OCI-LY3 (cell line): ENCODE results near the gene PHKB.

ENCODE experiments used
- EZH2phosphoT487 ChIP-seq: fragments of 200-600 bp; shearing (Covaris generic); IDR thresholded peaks from 2 replicates; pipeline ENCODE4 v1.6.1; 2018; ENCODE audit warnings: antibody characterized with exemption, mixed run types, low read depth
- TF ChIP-seq, protein P1 (sequence below): fragments of 200-600, 300-600 bp; sonication (generic); IDR thresholded peaks from 2 replicates; pipeline ENCODE4 v1.5.1; 2014; ENCODE audit warnings: antibody characterized with exemption, low read length, low read depth

DNA sequence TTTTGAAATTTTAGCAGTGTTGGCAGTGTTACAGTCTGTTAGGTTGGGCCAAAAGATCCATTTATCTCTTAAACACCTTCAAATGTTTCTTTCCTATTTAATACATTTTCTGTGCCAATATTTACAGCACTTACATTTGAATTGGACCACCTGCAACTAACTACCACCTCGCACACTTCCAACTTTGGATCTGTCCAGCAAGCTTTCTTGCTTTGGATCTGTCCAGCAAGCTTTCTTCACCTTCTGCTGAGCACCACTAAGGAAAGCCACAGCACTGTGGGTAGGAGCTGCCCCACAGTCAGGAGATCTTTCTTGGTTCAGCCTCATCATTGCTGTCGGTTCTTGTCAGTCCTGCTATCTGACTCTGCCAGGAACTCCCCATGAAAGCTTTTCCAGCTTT, 129.3 kb downstream of the PHKB start:
- TF ChIP-seq, protein P1, sequence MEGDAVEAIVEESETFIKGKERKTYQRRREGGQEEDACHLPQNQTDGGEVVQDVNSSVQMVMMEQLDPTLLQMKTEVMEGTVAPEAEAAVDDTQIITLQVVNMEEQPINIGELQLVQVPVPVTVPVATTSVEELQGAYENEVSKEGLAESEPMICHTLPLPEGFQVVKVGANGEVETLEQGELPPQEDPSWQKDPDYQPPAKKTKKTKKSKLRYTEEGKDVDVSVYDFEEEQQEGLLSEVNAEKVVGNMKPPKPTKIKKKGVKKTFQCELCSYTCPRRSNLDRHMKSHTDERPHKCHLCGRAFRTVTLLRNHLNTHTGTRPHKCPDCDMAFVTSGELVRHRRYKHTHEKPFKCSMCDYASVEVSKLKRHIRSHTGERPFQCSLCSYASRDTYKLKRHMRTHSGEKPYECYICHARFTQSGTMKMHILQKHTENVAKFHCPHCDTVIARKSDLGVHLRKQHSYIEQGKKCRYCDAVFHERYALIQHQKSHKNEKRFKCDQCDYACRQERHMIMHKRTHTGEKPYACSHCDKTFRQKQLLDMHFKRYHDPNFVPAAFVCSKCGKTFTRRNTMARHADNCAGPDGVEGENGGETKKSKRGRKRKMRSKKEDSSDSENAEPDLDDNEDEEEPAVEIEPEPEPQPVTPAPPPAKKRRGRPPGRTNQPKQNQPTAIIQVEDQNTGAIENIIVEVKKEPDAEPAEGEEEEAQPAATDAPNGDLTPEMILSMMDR = no peak
- no peak for TF ChIP-seq EZH2phosphoT487
